ENCODE results near the gene TMEM237. TPM values are rescaled to one million over a fixed set of nuclear protein-coding genes. Genes with fewer than 3 reads are reported as not detected.

TMEM237 gene, protein sequence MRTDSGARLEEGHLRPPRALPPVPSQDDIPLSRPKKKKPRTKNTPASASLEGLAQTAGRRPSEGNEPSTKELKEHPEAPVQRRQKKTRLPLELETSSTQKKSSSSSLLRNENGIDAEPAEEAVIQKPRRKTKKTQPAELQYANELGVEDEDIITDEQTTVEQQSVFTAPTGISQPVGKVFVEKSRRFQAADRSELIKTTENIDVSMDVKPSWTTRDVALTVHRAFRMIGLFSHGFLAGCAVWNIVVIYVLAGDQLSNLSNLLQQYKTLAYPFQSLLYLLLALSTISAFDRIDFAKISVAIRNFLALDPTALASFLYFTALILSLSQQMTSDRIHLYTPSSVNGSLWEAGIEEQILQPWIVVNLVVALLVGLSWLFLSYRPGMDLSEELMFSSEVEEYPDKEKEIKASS
- 16.7 to 22.5 TPM (median 19.9 TPM) in 5 replicates for total RNA-seq (2022; extraction: Qiagen RNA extraction; ENCODE audit: low read depth)

GRCh38 chr2:201643216-201643890 is at the start of gene TMEM237:
Gene TMEM237, minus strand, starts transcription at chr2:201643503. Its CDS starts 103 bp downstream, at chr2:201643400.

Other genes with a start within 250 kb of the TMEM237 start
- 9.9 to 16.1 TPM (median 14.6 TPM) in 5 replicates for gene TRAK2, start 192.0 kb downstream of the TMEM237 start, total RNA-seq (2022; extraction: Qiagen RNA extraction; ENCODE audit: low read depth)
- gene STRADB, start 191.8 kb downstream of the TMEM237 start, total RNA-seq (2022; extraction: Qiagen RNA extraction; ENCODE audit: low read depth): 19.4 to 29.2 TPM (median 23.7 TPM) in 5 replicates
- gene MPP4, start 55.1 kb upstream of the TMEM237 start, total RNA-seq (2022; extraction: Qiagen RNA extraction; ENCODE audit: low read depth): 0.07 to 0.14 TPM (median 0.13 TPM) in 3 of 5 replicates, not detected in the others
- gene ALS2, start 137.4 kb upstream of the TMEM237 start, total RNA-seq (2022; extraction: Qiagen RNA extraction; ENCODE audit: low read depth): 8.6 to 13.2 TPM (median 11.8 TPM) in 5 replicates
- not detected in 5 replicates for gene CDK15, start 163.0 kb upstream of the TMEM237 start, total RNA-seq (2022; extraction: Qiagen RNA extraction; ENCODE audit: low read depth)